Astrocyte (in vitro differentiated cells and primary cell): ENCODE measurements around the gene CDC42EP3. TPM values are rescaled to one million over a fixed set of nuclear protein-coding genes. Genes with fewer than 3 reads are reported as not detected.

Experiments used
- DNase-seq: peaks from one replicate; pipeline ENCODE4 v3.0.0-alpha.2; 2010; ENCODE audit warnings: low read depth
- FAIRE-seq: peaks from 2 replicates; lab custom pipeline; 2011; peaks lifted over from hg19 to GRCh38; lab: Jason Lieb, UNC
- H2AFZ ChIP-seq: 2 replicates; pipeline ENCODE4 v1.6.0; 2012; ENCODE audit warnings: low read depth, low read length, inconsistent platforms
- H3K27ac ChIP-seq: 2 replicates; pipeline ENCODE4 v1.5.1; 2011; ENCODE audit warnings: low read depth, low read length, inconsistent platforms
- H3K27me3 ChIP-seq: 2 replicates; pipeline ENCODE4 v1.6.0; 2011; ENCODE audit warnings: low read length, inconsistent platforms; ENCODE audit not compliant: insufficient read depth
- H3K36me3 ChIP-seq: 2 replicates; pipeline ENCODE4 v1.5.1; 2011; ENCODE audit warnings: low read length, inconsistent platforms; ENCODE audit not compliant: insufficient read depth
- H3K4me1 ChIP-seq: 2 replicates; pipeline ENCODE4 v1.5.1; 2011; ENCODE audit warnings: low read length, inconsistent platforms; ENCODE audit not compliant: insufficient read depth
- H3K4me2 ChIP-seq: 2 replicates; pipeline ENCODE4 v1.6.0; 2012; ENCODE audit warnings: low read length, inconsistent platforms
- H3K4me3 ChIP-seq: 2 replicates; pipeline ENCODE4 v1.5.1; 2011; ENCODE audit warnings: low read depth, mild to moderate bottlenecking, low read length, inconsistent platforms; ENCODE audit not compliant: insufficient read depth
- H3K79me2 ChIP-seq: 2 replicates; pipeline ENCODE4 v1.6.0; 2012; ENCODE audit warnings: mild to moderate bottlenecking, low read length, inconsistent platforms; ENCODE audit not compliant: insufficient read depth
- H3K9ac ChIP-seq: 2 replicates; pipeline ENCODE4 v1.6.0; 2012; ENCODE audit warnings: mild to moderate bottlenecking, low read length, inconsistent platforms
- H3K9me3 ChIP-seq: 2 replicates; pipeline ENCODE4 v1.5.1; 2012; ENCODE audit warnings: low read depth, mild to moderate bottlenecking, low read length, inconsistent platforms; ENCODE audit not compliant: insufficient read depth
- H4K20me1 ChIP-seq: 2 replicates; pipeline ENCODE4 v1.6.0; 2012; ENCODE audit warnings: low read length, inconsistent platforms; ENCODE audit not compliant: insufficient read depth
- H3K27ac Mint-ChIP-seq: one replicate; pipeline ENCODE4 v1.8.0; 2021; ENCODE audit warnings: mild to moderate bottlenecking, mixed read lengths; ENCODE audit not compliant: unreplicated experiment
- H3K27me3 Mint-ChIP-seq: one replicate; pipeline ENCODE4 v1.8.0; 2021; ENCODE audit warnings: low read depth, mixed read lengths; ENCODE audit not compliant: unreplicated experiment
- H3K36me3 Mint-ChIP-seq: one replicate; pipeline ENCODE4 v1.8.0; 2021; ENCODE audit warnings: low read depth, mixed read lengths; ENCODE audit not compliant: unreplicated experiment
- H3K4me1 Mint-ChIP-seq: one replicate; pipeline ENCODE4 v1.8.0; 2021; ENCODE audit warnings: low read depth, mixed read lengths; ENCODE audit not compliant: unreplicated experiment
- H3K4me3 Mint-ChIP-seq: one replicate; pipeline ENCODE4 v1.8.0; 2021; ENCODE audit warnings: mild to moderate bottlenecking, moderate library complexity, mixed read lengths; ENCODE audit not compliant: unreplicated experiment
- H3K9me3 Mint-ChIP-seq: one replicate; pipeline ENCODE4 v1.8.0; 2021; ENCODE audit warnings: mild to moderate bottlenecking, mixed read lengths; ENCODE audit not compliant: unreplicated experiment
- CTCF ChIP-seq: IDR thresholded peaks from 2 replicates; pipeline ENCODE4 v1.5.1; 2011; ENCODE audit warnings: low read depth, mild to moderate bottlenecking, inconsistent platforms, low read length, moderate library complexity; ENCODE audit not compliant: insufficient read depth
- EZH2 ChIP-seq: IDR thresholded peaks from 2 replicates; pipeline ENCODE4 v1.6.1; 2012; ENCODE audit warnings: mild to moderate bottlenecking, low read length, inconsistent platforms; ENCODE audit not compliant: insufficient read depth
- total RNA-seq: library from RNA; stranded (reverse); gene quantifications from 2 replicates; pipeline ENCODE4 v1.2.1, GENCODE V29; 2021

The CDC42EP3 gene
- total RNA-seq, 1 donor from 2014 or later, result 94.3 TPM

GRCh38 chr2:37601569-37601968 is 69.9 kb downstream of the CDC42EP3 start:
- no peaks in the 10 kb centered on the region for H3K27me3 ChIP-seq
- Mint-ChIP-seq H3K9me3 (peaks cover 10% of the 10 kb centered on the region), H3K4me3 (no peak overlapping the region), H3K4me1 (no peaks in the 10 kb centered on the region), H3K27me3 (peaks cover 2% of the 10 kb centered on the region), H3K36me3 (peaks cover 2% of the 10 kb centered on the region), H3K27ac (no peak overlapping the region)
- no peak overlapping the region for H3K4me2 ChIP-seq
- no peak for TF ChIP-seq CTCF
- no peak for TF ChIP-seq EZH2
- H3K4me3 ChIP-seq, result no peak overlapping the region
- H4K20me1 ChIP-seq, result no peaks in the 10 kb centered on the region
- no peak overlapping the region for H2AFZ ChIP-seq
- no peak overlapping the region for H3K9ac ChIP-seq
- H3K9me3 ChIP-seq, result no peaks in the 10 kb centered on the region
- no peaks in the 10 kb centered on the region for H3K79me2 ChIP-seq
- FAIRE-seq (no peak), DNase-seq (no peak)
- no peak overlapping the region for H3K27ac ChIP-seq
- peaks cover 5% of the 10 kb centered on the region for H3K4me1 ChIP-seq
- no peaks in the 10 kb centered on the region for H3K36me3 ChIP-seq

GRCh38 chr2:37600735-37601134 is 70.7 kb downstream of the CDC42EP3 start:
- no peaks in the 10 kb centered on the region for H3K9me3 ChIP-seq
- Mint-ChIP-seq H3K4me3 (no peak overlapping the region), H3K27me3 (peaks cover 2% of the 10 kb centered on the region), H3K9me3 (peaks cover 11% of the 10 kb centered on the region), H3K4me1 (no peaks in the 10 kb centered on the region), H3K36me3 (peaks cover 2% of the 10 kb centered on the region), H3K27ac (no peak overlapping the region)
- no peak overlapping the region for H3K4me2 ChIP-seq
- no peak overlapping the region for H3K4me3 ChIP-seq
- DNase-seq (no peak), FAIRE-seq (no peak)
- no peak overlapping the region for H3K27ac ChIP-seq
- H3K27me3 ChIP-seq, result no peaks in the 10 kb centered on the region
- no peaks in the 10 kb centered on the region for H3K79me2 ChIP-seq
- no peaks in the 10 kb centered on the region for H4K20me1 ChIP-seq
- no peaks in the 10 kb centered on the region for H3K36me3 ChIP-seq
- H3K9ac ChIP-seq, result no peak overlapping the region
- H3K4me1 ChIP-seq, result peaks cover 5% of the 10 kb centered on the region
- H2AFZ ChIP-seq, result no peak overlapping the region
- TF ChIP-seq CTCF (no peak), EZH2 (no peak)

GRCh38 chr2:37599688-37600525 is 71.5 kb downstream of the CDC42EP3 start:
- no peak overlapping the region for H3K4me3 ChIP-seq
- no peak for FAIRE-seq
- no peak overlapping the region for H3K4me3 Mint-ChIP-seq

More at GRCh38 chr2:37599688-37600525, 71.5 kb downstream of the CDC42EP3 start:
- H3K27me3 Mint-ChIP-seq, result peaks cover 2% of the 10 kb centered on the region
- H3K4me1 Mint-ChIP-seq, result no peaks in the 10 kb centered on the region
- Histone ChIP-seq H3K9ac (no peak overlapping the region), H2AFZ (no peak overlapping the region), H3K9me3 (no peaks in the 10 kb centered on the region), H3K27me3 (no peaks in the 10 kb centered on the region), H3K79me2 (no peaks in the 10 kb centered on the region), H3K36me3 (no peaks in the 10 kb centered on the region), H4K20me1 (no peaks in the 10 kb centered on the region), H3K4me2 (no peak overlapping the region), H3K27ac (no peak overlapping the region), H3K4me1 (peaks cover 5% of the 10 kb centered on the region)
- H3K27ac Mint-ChIP-seq, result no peak overlapping the region
- TF ChIP-seq CTCF, result no peak
- TF ChIP-seq EZH2, result no peak
- H3K9me3 Mint-ChIP-seq, result peaks cover 17% of the 10 kb centered on the region
- H3K36me3 Mint-ChIP-seq, result no peaks in the 10 kb centered on the region
- no peak for DNase-seq
